RKO (cell line): Measurements from ENCODE around the gene LENG9.
"Not testable (repeated sequence)": the region's sequence is repeated elsewhere in the genome, so short reads cannot be mapped to it uniquely, and the experiment has no call there.

ENCODE experiments used
- DNase-seq: peaks from one replicate; pipeline ENCODE4 v3.0.0-alpha.2; 2016; ENCODE audit warnings: low spot score

LENG9 gene

DNA sequence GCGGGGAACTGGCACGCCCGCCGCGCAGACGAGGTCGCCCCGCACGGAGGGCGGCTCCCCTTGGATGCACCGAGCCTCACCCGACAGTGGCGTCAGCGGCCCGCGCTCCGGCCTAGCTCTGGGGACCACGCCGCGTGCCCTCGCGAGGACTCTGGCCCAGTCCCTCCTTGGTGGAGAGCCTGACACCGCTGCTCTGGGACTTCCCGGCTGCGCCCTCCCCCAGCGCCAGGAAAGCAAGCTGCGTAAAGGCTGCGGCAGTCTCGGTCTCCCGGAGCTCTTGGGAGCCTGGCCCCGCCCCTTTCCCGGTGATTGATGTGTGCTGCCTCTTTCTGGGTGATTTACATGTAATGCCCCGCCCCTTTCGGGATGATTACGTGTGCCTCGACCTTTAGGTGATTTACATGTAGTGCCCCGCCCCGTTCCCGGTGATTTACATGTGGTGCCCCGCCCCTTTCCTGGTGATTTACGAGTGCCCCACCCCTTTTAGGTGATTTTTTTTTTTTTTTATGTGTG lies at the start of gene LENG9:
Gene LENG9 (minus strand): TSS at position 248 of the 513 bp plus-strand sequence. CDS start 252 bp downstream, outside the sequence.
- DNase-seq, result peak; percentile 99

DNA sequence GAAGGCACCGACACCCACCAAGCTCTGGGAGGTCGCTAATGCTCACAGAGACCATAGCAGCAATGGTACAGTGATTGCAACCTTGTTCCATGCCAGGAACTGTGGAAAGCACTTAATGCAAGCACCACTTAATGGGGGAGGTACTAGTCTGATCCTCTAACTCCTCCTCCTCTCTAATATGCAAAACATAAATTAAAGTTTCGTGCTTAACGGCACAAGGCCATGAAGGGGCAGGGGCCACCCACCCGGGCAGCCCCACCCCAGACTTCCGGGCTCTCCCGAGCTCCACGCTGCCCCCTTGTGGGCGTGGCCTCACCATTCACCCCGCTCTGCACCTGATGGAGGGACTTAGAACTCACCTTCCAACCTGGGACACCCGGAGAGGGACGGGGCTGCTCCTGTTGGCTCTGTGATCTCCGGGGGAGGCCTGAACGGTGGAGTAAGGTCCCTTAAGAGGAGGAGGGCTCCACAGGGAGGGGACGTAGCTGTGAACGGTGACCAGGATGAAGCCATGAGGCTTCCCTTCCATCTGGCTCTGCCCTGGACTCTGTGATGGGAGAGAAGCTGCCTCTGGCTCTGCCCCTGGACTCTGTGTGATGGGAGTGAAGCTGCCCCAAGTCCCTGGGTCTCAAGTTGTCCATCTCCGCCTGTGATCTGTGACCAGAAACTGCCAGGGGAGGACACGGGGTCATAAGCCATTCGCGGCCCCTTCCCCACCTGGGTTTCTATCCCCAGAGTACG lies 45.8 kb upstream of the LENG9 start:
- not testable (repeated sequence) for DNase-seq

DNA sequence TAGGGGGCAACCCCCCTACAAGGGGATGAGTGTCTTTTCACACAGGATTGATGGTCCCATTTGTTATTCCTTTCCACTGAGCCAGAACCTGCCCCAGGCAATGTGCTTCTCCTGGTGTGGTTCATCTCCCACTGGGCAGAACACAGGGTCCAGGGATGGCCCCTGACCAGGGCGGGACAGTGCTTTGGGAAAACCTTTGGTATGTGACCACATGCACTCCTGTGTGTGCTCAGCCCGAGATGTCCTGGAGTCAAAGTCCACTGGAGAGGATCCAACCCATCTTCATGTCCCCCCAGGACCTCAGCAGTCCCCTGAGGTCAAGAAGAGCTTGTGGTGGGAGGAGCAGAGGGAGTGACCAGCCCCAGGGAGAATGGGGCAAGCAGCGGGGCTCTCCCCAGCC lies 44.9 kb upstream of the LENG9 start:
- DNase-seq, result not testable (repeated sequence)

DNA sequence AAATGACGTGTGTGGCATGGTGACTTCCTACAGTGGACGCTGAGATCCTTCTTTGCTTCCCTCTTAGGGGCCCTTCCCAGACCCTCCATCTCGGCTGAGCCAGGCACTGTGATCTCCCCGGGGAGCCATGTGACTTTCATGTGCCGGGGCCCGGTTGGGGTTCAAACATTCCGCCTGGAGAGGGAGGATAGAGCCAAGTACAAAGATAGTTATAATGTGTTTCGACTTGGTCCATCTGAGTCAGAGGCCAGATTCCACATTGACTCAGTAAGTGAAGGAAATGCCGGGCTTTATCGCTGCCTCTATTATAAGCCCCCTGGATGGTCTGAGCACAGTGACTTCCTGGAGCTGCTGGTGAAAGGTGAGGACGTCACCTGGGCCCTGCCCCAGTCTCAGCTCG lies 44.2 kb upstream of the LENG9 start:
- DNase-seq, result no peak

DNA sequence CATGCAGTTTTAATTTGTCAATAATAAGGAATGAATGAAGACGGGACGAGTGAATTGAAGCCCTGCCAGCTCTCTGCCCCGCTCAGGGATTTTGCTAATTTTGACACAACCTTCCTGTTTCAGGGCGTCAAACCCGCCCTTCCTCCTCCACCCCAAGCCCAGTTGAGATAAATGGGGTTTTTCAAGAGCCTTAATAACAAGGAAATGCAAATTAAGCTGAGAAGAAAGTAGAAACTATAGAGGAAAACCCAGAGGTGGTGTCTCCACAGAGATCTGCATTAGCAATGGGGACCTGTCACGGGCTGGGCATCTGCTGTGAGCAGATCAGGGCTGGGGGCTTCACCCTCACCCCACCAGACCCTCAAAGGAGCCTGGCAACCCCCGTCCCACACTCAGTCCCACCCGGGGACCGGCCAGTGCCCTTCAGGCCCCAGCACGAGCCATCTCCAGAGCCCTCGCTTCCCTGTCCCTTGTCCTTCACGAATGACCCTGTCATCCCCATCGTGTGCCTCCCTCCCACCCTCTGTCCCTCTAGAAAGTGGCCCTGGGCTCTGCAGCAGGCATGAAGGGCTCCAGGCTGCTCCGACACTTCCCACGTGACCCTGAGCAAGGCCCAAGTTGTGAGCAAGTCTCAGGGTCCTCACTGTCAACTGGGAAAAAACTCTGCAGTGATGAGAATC lies 43.6 kb upstream of the LENG9 start:
- not testable (repeated sequence) for DNase-seq

DNA sequence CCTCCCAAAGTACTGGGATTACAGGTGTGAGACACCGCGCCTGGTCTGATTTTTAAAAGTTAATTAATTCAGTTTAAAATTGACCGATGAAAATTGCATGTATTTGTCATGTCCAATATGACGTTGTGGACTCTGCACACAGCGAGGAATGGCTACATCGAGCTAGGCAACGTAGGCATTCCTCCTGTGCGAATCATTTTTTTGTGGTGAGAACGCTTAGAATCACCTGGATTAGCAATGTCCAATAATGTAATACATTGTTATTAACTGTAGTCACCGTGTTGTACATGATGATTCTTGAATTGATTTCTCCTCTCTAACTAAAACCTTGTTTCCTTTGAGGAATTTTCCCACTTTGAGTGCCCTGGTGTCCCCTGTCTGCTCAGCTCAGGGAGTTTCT lies 42.5 kb upstream of the LENG9 start:
- DNase-seq, result no peak

DNA sequence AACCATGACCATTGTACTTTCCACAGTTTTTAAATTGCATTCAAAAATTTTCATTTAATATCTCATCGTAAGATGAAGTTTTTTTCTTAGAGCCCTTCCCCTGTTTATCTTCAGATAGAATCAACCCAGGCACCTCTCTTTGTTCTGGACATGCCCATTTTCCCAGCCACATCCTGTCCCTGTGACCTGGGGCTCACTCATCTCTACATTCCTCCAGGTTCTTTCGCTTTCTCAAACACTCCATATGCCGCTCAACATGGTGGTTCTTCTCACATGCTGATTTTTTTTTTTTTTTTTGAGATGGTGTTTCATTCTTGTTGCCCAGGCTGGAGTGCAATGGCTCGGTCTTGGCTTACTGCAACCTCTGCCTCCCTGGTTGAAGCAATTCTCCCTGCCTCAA lies 42.0 kb upstream of the LENG9 start:
- DNase-seq, result not testable (repeated sequence)

DNA sequence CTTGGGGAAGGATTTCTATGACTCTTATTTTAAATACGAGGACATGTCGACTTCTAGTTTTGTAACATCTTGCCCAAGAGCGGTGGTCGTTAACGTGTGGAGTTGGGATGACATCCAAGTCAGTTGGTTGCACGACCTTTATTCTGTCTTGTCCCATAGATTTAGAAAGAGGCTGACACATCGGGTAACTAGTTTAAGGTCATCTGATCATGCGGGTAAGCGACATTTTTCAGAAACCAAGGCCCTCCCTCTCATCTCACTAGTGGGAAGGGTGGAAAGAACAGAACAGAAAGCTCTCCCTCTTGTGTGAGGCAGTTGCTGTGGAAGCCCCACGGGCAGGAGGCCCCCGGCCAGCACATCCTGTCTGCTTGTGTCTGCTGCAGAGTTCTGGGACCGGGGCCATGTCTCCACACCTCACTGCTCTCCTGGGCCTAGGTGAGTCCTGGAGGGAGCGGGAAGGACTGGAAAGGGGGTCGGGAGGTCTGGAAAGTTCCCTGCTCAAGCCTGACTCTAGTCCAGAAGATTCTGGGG lies 39.0 kb upstream of the LENG9 start, which contains the start of gene LAIR2:
Gene LAIR2 (plus strand): TSS at position 314 of the 531 bp plus-strand sequence. CDS start 88 bp downstream, at position 402.
- no peak for DNase-seq

DNA sequence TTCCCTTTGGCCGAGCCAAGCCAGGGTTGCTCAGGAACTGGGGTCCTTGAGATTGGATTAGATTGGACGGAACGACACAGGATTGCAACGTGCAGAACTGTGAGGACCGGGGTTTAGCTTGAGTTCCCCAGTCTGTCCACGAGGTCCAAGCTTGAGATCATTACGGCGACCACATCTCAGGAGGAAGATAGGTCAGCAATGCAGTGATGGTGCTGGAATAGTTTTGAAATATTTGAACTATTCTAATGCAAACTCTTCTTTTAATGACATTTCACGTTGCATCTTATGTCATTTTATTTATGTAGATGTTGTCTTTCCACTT lies 34.8 kb upstream of the LENG9 start:
- DNase-seq, result not testable (repeated sequence)

DNA sequence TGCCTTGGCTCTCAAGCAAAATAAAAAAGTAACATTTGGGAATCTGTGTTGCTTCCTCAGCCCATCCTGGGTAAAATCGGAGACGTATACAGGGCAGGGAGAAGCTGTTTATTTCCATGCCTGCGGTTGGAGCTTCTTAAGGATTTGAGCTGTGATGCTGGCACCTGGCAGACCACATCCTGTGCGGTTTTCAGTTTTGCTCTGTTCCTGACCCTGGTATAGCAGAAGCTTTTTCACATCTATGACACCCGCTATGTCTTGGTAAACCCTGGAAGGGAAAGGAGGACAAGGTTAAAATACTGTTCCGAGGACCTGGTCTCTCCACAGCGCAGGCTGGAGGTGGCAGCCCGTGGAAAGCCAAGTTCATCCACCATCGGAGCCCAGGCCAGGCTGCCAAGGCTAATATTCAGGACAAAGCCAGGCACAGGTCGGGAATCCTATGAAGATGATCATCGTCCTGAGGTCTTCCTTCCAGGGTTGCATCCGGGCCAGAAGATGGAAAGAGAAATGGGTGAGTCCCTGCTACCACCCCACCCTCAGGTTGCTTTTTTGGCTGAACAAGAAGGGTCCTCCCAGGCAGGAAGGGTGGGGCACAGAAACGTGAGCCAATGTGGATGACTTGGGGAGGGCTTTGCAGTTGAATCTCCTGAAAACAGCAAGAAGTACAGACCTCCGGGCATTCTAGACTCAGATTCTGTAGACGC lies 34.3 kb upstream of the LENG9 start:
- DNase-seq, result not testable (repeated sequence)

DNA sequence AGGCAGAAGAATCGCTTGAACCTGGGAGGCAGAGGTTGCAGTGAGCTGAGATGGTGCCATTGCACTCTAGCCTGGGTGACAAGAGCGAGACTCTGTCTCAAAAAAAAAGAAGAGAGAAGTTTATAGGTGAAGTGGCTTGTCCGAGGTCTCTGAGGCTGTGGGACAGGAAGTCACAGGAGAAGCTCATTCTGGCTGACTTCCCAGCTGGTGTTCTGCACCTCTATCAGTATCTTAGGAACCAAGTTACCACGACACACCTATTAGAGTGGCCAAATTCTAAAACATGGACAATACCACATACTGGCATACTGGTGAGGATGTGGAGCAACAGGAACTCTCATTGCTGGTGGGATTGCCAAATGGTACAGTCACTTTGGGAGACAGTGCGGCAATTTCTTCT lies 31.7 kb upstream of the LENG9 start:
- not testable (repeated sequence) for DNase-seq

DNA sequence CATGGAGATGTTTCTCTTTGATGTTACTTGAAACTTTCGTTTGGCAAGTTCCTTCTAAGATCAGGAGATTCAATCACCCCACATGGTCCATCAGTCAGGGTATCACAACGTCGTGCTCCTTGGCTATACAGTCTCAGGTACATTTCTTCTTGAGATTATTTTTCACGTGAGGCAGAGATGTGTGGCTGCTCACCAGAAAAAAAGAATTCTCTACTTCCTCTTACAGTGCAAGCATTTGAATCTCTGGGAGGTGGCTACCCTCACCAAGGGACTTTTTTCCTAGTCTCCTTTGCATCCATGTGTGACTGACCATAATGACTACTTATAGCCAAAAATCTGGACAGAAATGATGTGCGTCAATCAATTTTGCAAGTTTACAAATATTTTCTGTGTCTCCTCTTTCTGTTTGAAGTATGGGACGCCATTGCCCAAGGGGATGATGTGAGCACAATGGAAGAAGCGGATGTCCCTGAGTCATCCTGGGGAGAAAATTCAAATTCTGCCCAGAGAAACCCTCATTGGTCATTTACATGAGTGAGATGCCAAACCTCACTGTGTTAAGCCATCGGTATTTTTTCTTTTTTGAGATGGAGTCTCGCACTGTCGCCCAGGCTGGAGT lies 30.5 kb upstream of the LENG9 start:
- DNase-seq, result no peak

DNA sequence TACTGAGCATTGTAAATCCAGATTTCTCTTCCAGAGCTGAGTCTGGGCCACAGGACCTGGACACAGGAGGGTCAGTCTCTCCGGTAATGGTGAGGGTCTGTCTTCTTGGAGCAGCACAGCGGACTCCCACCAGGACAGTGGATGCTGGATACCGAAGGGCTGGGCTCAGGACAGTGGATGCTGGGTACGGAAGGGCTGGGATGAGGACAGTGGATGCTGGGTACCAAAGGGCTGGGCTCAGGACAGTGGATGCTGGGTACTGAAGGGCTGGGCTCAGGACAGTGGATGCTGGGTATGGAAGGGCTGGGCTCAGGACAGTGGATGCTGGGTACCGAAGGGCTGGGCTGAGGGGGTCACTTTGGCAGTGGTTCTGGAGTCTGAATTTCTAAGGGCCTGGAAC lies 29.5 kb upstream of the LENG9 start:
- DNase-seq, result not testable (repeated sequence)

DNA sequence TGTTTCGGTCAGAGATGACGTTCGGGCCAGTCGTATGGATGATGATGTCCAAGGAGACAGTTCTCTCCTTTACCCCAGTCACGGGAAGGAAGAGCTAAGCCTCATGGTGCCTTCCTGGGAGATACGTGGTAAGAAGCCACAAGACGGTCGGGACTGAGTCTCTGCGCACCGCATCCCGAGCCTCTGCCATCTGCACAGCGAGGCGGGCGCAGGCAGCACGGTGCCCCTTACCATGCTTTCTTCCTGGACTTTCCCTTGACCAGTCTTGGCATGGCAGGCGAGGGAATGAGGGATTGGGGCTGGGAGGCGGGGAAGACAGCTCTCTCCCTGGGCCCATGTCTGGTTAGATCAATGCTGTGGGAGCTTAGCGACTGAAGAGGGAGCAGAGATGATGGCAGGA lies 29.0 kb upstream of the LENG9 start:
- no peak for DNase-seq

DNA sequence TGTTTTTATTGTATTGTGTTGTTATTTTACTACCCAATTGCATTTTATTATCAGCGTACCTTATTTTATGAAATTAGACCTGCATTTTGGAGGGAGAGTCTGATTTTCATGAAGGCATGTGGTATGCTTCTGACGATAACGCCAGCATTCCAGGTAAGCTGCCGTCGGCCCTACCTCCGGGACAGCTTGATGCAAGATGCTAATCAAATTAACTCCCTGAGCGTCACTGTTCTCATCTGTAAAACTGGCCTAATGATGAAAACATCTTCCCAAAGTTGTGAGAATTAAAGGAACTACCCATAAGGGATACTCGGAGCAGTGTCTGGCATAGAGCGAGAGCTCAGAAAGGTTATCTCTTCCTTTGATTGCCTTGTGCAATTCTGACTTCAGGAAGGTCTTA lies 26.2 kb upstream of the LENG9 start:
- DNase-seq, result no peak

DNA sequence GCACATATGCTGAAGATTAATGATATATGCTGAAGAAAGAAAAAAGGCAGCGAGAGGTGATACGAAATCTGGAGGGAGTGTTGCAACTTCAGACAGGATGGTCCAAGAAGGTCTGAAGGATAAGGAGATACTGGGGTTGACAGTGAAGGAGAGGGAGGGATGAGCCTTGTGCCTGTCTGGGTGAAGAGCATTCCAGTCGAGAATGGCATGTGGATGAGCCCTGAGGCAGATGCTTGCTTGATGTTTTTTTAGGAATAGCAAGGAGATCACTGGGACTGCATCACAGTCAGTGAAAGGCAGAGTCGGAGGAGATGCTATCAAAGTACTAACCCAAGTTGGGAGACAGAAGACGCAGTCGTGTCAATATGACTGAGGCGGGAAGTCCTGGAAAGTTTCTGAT lies 25.8 kb upstream of the LENG9 start:
- DNase-seq, result no peak

DNA sequence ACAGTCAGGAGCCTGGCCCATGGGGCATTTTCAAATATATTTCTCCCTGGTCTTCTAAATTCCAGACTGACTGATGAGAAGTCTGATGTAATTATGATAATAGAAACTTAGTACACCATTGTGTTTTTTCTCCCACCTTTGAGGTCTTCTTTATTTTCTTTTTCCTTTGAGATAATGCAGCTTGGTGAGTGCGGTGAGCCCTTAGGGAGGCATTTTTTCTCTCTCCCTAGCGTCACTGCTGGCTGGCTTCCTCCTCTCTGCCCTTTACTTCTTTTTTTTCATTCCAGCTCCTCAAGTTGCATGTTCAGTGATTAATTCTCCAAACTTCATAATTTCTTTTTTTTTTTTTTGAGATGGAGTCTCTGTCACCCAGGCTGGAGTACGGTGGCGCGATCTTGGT lies 22.3 kb upstream of the LENG9 start:
- DNase-seq, result no peak

DNA sequence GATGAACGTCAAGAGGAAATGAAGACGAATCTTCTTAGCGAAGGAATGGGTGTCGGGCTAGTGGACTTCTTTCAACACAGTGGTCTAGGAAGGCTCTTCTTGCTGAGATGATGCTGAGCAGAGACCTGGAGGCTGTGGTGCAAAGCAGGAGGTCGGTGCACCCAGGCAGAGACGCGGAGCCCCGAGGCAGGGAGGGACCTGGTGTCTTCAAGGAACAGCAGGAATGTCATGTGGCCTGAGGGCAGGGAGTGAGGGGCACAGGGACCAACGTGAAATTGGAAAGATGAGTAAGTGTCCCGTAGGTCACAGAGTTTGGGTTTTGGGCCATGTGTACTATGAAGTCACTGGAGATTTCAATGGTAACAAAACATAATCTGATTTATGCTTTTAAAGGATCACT lies 20.9 kb upstream of the LENG9 start:
- no peak for DNase-seq

DNA sequence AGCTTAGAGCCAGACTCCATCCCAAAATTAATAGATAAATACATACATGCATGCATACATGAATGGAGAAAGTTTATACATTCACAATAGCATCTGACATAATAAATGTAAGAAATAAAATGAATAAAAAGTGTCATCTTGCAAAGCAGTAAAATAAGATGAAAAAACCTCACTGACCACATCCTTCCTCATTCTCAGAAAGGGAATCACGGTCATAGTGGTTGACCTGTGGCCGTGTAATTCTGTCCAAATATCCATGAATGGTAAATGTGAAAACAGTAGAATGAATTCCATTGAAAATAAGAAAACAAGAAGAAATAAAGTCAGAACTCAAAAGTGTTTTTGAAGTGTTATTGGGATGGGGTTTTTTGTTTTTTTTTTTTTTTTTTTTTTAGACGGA lies 19.3 kb upstream of the LENG9 start:
- DNase-seq, result no peak

DNA sequence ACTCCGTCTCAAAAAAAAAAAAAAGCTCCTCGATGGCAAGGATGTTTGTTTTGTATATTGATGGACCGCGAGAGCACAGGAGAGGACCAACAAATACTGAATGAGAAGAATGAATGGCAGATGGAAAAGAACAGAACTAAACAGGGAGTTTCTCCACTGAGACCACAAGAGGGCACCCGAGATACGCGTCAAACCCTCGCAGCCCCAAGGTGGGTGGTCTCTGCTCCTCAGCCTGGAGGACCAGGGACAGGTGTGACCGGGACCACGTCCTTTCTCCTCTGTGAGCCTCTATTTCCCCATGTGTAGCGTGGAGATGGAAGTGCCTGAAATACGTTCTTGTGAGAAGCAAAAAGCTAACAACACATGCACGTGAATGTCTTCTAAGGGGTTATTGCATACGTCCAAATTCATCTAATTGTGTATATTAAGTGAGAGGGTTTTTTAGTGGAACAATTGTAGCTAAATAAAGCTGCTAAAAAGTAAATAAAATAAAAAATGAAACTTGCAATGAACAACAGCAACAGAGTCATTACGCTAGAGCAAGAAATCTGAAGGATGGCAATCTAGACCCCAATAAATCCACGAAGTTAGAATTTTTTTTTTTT lies 17.9 kb upstream of the LENG9 start:
- no peak for DNase-seq

DNA sequence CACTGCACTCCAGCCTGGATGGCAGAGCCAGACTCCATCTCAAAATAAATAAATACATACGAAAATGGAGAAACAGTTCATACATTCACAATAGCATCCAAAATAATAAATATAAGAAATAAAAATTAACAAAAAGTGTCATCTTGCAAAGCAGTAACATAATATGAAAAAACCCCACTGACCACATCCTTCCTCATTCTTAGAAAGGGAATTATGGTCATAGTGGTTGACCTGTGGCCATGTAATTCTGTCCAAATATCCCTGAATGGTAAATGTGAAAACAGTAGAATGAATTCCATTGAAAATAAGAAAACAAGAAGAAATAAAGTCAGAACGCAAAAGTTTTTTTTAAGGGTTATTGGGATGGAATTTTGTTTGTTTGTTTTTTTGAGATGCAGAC lies 16.5 kb upstream of the LENG9 start:
- DNase-seq, result no peak
